Measurements from ENCODE around the gene THOP1.

DNA sequence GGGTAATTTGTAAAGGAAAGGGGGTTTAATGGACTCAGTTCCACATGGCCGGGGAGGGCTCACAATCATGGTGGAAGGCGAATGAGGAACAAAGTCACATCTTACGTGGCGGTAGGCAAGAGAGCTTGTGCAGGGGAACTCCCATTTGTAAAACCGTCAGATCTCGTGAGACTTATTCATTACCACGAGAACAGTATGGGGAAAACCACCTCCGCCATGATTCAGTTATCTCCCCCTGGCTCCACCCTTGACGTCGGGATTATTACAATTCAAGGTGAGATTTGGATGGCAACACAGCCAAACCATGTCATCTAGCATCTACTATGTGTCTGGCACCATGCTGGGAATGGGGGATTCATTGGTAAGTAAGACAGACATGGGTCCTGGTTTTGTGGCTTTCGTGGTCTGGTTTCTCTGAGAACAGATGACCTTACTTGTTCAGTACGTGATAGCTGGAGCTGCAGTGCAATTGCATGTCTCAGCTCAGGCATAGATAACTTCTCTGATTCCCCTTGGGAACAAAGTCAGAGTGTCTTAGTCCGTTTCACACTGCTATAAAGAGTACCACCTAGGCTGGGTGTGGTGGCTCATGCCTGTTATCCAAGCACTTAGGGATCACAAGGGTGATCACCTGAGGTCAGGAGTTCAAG lies 42.7 kb downstream of the THOP1 start:
- TF ChIP-seq, protein P1, sequence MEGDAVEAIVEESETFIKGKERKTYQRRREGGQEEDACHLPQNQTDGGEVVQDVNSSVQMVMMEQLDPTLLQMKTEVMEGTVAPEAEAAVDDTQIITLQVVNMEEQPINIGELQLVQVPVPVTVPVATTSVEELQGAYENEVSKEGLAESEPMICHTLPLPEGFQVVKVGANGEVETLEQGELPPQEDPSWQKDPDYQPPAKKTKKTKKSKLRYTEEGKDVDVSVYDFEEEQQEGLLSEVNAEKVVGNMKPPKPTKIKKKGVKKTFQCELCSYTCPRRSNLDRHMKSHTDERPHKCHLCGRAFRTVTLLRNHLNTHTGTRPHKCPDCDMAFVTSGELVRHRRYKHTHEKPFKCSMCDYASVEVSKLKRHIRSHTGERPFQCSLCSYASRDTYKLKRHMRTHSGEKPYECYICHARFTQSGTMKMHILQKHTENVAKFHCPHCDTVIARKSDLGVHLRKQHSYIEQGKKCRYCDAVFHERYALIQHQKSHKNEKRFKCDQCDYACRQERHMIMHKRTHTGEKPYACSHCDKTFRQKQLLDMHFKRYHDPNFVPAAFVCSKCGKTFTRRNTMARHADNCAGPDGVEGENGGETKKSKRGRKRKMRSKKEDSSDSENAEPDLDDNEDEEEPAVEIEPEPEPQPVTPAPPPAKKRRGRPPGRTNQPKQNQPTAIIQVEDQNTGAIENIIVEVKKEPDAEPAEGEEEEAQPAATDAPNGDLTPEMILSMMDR (IDR thresholded peaks at IDR 0.05), result no peak
- no peak for TF ChIP-seq POLR2A (IDR thresholded peaks at IDR 0.05)

All from heart left ventricle (tissue), 13 donors.